ENCODE results near the gene TOP2B.
A peak's percentile ranks its signal among the peaks of the same experiment; 100 is the strongest.

DNA sequence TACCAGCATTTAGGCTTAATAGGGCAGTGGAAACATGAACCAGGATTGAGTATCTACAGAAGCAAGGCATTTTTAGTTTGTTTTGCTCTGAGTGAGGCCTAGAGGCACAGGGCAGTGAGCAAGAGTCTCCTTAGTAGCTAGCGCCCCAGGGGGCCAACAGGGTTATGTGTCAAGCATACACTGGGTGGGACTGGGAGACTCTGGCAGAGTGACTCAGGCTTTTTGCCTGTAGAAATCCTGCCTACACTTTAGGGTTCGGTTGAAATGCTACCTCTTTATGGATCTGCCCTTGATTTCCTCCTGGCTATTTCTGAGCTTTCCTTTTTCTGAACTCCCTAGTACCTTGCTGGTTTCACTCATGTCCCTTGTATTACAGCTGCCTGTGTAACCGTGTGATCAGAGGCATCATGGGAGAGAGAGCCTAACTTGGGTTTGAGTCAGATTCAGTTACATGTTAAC, 72.2 kb downstream of the TOP2B start:
- no peak for TF ChIP-seq NFIC (IDR thresholded peaks at IDR 0.05; ENCODE audit: borderline replicate concordance)
- no peak for TF ChIP-seq MEF2A (IDR thresholded peaks at IDR 0.05; ENCODE audit: borderline replicate concordance, low read depth)
- TF ChIP-seq SMC3 (IDR thresholded peaks at IDR 0.05; ENCODE audit: low read depth, low read length) = peak; percentile 26; the same call in 1 of the 2 replicates
- TF ChIP-seq, protein P1, sequence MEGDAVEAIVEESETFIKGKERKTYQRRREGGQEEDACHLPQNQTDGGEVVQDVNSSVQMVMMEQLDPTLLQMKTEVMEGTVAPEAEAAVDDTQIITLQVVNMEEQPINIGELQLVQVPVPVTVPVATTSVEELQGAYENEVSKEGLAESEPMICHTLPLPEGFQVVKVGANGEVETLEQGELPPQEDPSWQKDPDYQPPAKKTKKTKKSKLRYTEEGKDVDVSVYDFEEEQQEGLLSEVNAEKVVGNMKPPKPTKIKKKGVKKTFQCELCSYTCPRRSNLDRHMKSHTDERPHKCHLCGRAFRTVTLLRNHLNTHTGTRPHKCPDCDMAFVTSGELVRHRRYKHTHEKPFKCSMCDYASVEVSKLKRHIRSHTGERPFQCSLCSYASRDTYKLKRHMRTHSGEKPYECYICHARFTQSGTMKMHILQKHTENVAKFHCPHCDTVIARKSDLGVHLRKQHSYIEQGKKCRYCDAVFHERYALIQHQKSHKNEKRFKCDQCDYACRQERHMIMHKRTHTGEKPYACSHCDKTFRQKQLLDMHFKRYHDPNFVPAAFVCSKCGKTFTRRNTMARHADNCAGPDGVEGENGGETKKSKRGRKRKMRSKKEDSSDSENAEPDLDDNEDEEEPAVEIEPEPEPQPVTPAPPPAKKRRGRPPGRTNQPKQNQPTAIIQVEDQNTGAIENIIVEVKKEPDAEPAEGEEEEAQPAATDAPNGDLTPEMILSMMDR (IDR thresholded peaks at IDR 0.05) = peak; percentile 57
- TF ChIP-seq, protein P2, sequence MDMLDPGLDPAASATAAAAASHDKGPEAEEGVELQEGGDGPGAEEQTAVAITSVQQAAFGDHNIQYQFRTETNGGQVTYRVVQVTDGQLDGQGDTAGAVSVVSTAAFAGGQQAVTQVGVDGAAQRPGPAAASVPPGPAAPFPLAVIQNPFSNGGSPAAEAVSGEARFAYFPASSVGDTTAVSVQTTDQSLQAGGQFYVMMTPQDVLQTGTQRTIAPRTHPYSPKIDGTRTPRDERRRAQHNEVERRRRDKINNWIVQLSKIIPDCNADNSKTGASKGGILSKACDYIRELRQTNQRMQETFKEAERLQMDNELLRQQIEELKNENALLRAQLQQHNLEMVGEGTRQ (IDR thresholded peaks at IDR 0.05; ENCODE audit: borderline replicate concordance, low read depth, low read length) = no peak
- TF ChIP-seq EP300 (IDR thresholded peaks at IDR 0.05; ENCODE audit: borderline replicate concordance in 1 of 2, low read depth in 1 of 2, low read length in 1 of 2) = peak in 1 of 2 experiments; percentile 21; a peak in 1 of 4 replicates
- no peak for TF ChIP-seq RFX5 (IDR thresholded peaks at IDR 0.05; ENCODE audit: low read length)

Measured in SK-N-SH (cell line).